ENCODE measurements around the gene MEIS1. TPM values are rescaled to one million over a fixed set of nuclear protein-coding genes. Genes with fewer than 3 reads are reported as not detected.

MEIS1 gene
- total RNA-seq, 1 donor from 2014 or later, result 3.6 TPM

- DNase-seq (ENCODE audit: low read depth), result no peak
- no peak overlapping the region for H3K4me3 ChIP-seq (ENCODE audit: low read depth, low read length)
- no peak for TF ChIP-seq CTCF (IDR thresholded peaks at IDR 0.05; ENCODE audit: insufficient read depth, low read length, poor library complexity, severe bottlenecking)
- no peaks in the 10 kb centered on the region for H3K27me3 ChIP-seq (ENCODE audit: control insufficient read depth, insufficient read depth, low read length)
- no peaks in the 10 kb centered on the region for H3K36me3 ChIP-seq (ENCODE audit: control insufficient read depth, insufficient read depth, low read length)
Measured at GRCh38 chr2:66563473-66563872, 128.5 kb downstream of the MEIS1 start.

GRCh38 chr2:66565291-66565690 is 130.4 kb downstream of the MEIS1 start:
- no peaks in the 10 kb centered on the region for H3K27me3 ChIP-seq (ENCODE audit: control insufficient read depth, insufficient read depth, low read length)
- H3K36me3 ChIP-seq (ENCODE audit: control insufficient read depth, insufficient read depth, low read length), result no peaks in the 10 kb centered on the region
- no peak for TF ChIP-seq CTCF (IDR thresholded peaks at IDR 0.05; ENCODE audit: insufficient read depth, low read length, poor library complexity, severe bottlenecking)
- no peak for DNase-seq (ENCODE audit: low read depth)
- H3K4me3 ChIP-seq (ENCODE audit: low read depth, low read length), result no peak overlapping the region

DNA sequence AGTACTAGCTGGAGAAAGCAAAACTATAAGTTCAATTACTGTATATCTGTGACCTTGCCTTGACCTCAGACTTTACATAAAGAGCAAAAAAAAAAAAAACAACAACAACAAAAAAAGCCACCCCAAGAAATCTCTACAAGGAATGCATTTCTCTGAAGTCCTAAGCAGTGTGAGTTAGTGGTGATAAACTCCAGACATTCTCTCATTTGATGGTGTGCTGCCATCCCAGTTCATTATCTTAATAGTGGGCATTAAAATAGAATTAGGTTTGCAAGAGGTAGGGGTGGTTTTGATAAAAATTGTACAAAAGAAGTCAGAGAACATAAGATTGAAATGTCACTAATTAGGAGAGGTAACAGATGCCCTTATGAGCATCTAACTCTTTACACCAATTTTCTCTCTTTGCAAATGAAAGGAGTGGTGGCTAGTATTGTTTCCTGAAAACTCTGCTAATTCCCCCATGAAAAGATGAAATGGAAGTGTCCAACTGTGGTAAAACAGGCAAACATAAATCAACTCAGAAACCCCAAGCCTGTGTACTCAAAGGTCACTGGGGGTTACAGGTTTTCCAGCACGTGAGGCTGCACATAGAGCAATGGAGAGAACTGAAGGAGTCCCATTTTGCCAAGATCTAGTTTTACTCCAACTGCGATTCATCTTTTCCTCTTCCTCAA is 131.9 kb downstream of the MEIS1 start:
- DNase-seq (ENCODE audit: low read depth), result no peak
- no peak for TF ChIP-seq CTCF (IDR thresholded peaks at IDR 0.05; ENCODE audit: insufficient read depth, low read length, poor library complexity, severe bottlenecking)
- Histone ChIP-seq H3K27me3 (ENCODE audit: control insufficient read depth, insufficient read depth, low read length) (no peaks in the 10 kb centered on the region), H3K36me3 (ENCODE audit: control insufficient read depth, insufficient read depth, low read length) (no peaks in the 10 kb centered on the region), H3K4me3 (ENCODE audit: low read depth, low read length) (no peak overlapping the region)

GRCh38 chr2:66567729-66568128 is 132.8 kb downstream of the MEIS1 start:
- Histone ChIP-seq H3K36me3 (ENCODE audit: control insufficient read depth, insufficient read depth, low read length) (no peaks in the 10 kb centered on the region), H3K27me3 (ENCODE audit: control insufficient read depth, insufficient read depth, low read length) (no peaks in the 10 kb centered on the region), H3K4me3 (ENCODE audit: low read depth, low read length) (no peak overlapping the region)
- no peak for DNase-seq (ENCODE audit: low read depth)
- TF ChIP-seq CTCF (IDR thresholded peaks at IDR 0.05; ENCODE audit: insufficient read depth, low read length, poor library complexity, severe bottlenecking), result no peak

DNA sequence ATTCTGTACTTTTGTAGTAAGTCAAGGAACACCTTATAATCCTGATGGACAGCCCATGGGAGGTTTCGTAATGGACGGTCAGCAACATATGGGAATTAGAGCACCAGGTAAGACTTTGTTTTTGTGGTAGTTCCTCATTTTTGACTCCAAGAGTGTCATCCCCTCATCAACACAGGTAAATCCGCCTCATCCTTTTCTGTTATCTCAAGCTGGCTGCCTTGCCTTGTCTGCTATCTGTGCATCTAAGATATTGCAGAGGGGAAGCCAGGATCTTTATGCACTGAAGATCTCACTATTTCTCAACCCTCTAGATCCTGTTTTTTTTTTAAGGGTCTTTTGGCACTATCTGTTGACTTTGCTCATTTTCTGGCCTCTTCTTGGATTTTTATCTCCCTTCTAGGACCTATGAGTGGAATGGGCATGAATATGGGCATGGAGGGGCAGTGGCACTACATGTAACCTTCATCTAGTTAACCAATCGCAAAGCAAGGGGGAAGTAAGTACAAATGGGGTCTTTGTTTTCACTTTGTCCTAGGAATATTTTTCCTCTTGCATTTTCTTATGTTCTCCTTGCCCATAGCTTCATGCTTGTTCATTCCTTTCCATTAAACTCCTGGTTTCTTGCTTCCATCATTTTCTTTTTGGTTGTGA is 133.8 kb downstream of the MEIS1 start:
- H3K4me3 ChIP-seq (ENCODE audit: low read depth, low read length), result no peak overlapping the region
- no peak for TF ChIP-seq CTCF (IDR thresholded peaks at IDR 0.05; ENCODE audit: insufficient read depth, low read length, poor library complexity, severe bottlenecking)
- H3K27me3 ChIP-seq (ENCODE audit: control insufficient read depth, insufficient read depth, low read length), result no peaks in the 10 kb centered on the region
- H3K36me3 ChIP-seq (ENCODE audit: control insufficient read depth, insufficient read depth, low read length), result no peaks in the 10 kb centered on the region
- no peak for DNase-seq (ENCODE audit: low read depth)
